HG03342 (cell line): Measurements from ENCODE around the gene SCLY.
"Not testable (repeated sequence)": the region's sequence is repeated elsewhere in the genome, so short reads cannot be mapped to it uniquely, and the experiment has no call there.

ENCODE experiments used
- ATAC-seq: cut with Tn5 transposase; IDR thresholded peaks from one replicate; pipeline ENCODE4 v1.9.1; 2021; ENCODE audit warnings: mild to moderate bottlenecking, moderate library complexity; ENCODE audit not compliant: unreplicated experiment

Gene SCLY

GRCh38 chr2:238107525-238108422, 47.0 kb downstream of the SCLY start:
- ATAC-seq = peak; percentile 77

- ATAC-seq = peak; percentile 51
Measured at GRCh38 chr2:238108423-238109183, 47.8 kb downstream of the SCLY start.

- ATAC-seq = no peak
Measured at GRCh38 chr2:238113611-238114010, 52.8 kb downstream of the SCLY start.

GRCh38 chr2:238114331-238114841, 53.6 kb downstream of the SCLY start:
- ATAC-seq = no peak

- ATAC-seq = no peak
Measured at GRCh38 chr2:238114851-238115660, 54.3 kb downstream of the SCLY start.

GRCh38 chr2:238115709-238116108, 54.9 kb downstream of the SCLY start:
- ATAC-seq = not testable (repeated sequence)

- ATAC-seq = no peak
Measured at GRCh38 chr2:238116298-238117198, 55.7 kb downstream of the SCLY start.

GRCh38 chr2:238117199-238118154, 56.7 kb downstream of the SCLY start:
- no peak for ATAC-seq

- no peak for ATAC-seq
Measured at GRCh38 chr2:238119756-238120462, 59.1 kb downstream of the SCLY start.

GRCh38 chr2:238120463-238121298, 59.9 kb downstream of the SCLY start:
- ATAC-seq = no peak

- no peak for ATAC-seq
Measured at GRCh38 chr2:238121511-238122286, 60.9 kb downstream of the SCLY start.

- ATAC-seq = no peak
Measured at GRCh38 chr2:238122287-238123217, 61.8 kb downstream of the SCLY start.

- no peak for ATAC-seq
Measured at GRCh38 chr2:238123218-238123971, 62.6 kb downstream of the SCLY start.

- no peak for ATAC-seq
Measured at GRCh38 chr2:238123991-238124470, 63.2 kb downstream of the SCLY start.
